Stimulated activated naive CD8-positive, alpha-beta T cell treated with anti-CD3 and anti-CD28 coated beads, Interleukin-15, Interleukin-2, amounts not matched to agents 100 U/mL and 50 U/mL, for 24 hours (primary cell): ENCODE measurements around the gene CORO2B.

Source experiments
- ATAC-seq: fragments of 150-1000 bp; cut with Tn5 transposase; one replicate; pipeline ENCODE4 v1.10.0; 2021
- DNase-seq: peaks from one replicate; pipeline ENCODE4 v3.0.0; 2021

The CORO2B gene

DNA sequence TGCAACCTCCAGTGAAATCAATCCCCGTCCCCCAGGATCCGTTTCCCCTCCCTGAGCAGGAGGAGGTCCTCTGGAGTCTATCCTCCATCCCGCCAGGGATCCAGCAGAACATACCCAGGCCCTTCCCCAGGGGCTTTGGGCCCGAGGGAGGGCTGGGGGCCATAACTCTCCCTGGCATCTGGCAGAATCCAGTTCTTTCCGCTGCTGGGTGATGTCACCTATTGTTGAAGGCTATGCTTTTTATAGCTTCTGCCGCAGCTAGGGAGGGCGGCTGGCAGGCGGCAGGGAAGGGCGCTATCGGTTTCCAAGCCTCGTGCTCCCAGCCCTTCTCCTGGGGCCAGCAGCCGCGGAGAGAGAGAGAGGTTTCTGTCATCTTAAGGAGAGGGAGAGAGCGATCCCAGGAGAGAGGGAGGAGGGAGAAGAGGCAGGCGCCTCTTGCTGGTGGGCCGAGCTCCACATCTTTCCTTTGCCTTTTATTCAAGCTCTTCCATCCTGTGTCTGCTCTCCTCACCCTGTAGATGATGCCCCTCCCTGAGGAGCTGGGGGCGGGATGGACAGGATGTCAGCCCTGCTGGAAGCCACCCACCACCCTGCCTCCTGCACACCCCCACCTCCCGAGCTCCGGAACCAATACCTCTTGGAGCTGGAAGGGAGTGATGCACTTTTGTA lies 121.8 kb downstream of the CORO2B start:
- ATAC-seq: no peak
- no peak for DNase-seq

DNA sequence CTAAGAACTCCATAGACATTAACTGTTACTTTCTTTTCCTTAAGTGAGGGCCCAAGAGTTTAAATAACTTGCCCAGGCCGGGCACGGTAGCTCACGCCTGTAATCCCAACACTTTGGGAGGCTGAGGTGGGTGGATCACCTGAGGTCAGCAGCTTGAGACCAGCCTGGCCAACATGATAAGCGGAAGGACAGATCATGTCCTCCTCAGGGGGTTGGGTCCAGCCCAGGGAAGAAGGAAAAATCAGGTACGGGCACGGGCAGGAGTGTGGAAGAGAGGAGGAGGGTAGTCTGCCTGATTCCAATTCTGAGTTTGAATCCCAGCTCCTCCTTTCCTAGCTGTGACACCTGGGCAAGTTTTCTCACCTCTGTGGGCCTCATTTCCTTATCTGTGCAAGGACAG lies 123.1 kb downstream of the CORO2B start:
- ATAC-seq (no peak), DNase-seq (no peak)

- DNase-seq (no peak), ATAC-seq (no peak)
Observed at GRCh38 chr15:68704496-68705021, 125.8 kb downstream of the CORO2B start.

DNA sequence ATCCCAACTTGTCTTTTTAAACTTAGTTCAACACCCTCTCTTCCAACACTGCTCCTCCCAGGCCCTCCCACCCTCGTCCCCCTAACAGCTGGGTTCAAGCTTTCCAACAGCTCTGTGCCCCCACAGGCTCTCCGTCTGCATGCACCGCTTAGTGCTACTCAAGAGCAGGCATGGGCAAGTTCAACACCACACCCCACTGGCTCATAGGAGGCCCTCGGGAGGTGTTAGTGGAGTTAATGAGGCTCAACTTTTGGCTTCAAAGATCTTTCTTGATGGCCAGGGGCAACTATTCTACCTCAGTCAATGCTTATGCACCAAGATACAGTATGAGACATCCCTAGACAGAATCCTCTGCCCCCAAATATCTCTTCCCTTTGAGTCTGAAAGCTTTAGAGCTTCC lies 127.5 kb downstream of the CORO2B start:
- ATAC-seq: no peak
- no peak for DNase-seq

- ATAC-seq (no peak), DNase-seq (no peak)
Observed at GRCh38 chr15:68706931-68707330, 128.1 kb downstream of the CORO2B start.

DNA sequence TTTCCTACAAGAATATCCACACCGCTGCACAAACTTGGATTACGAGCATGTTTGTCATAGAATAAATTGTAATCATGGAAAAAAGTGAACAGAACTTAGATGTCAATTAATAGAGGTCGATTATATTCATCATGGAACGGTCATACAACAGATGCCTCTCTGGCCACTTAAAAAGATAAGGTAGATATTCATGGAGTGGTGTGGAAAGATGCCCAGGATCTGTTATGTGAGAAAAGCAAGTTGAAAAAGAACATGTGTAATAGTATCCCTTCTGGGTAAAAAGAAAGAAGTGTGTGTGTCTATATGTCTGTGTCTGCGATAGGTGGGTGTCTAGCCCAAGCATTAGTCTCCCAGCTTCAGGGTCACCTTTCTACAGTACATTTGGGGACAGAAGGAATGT lies 128.6 kb downstream of the CORO2B start:
- ATAC-seq (no peak), DNase-seq (no peak)

- DNase-seq: no peak
- no peak for ATAC-seq
Observed at GRCh38 chr15:68709876-68710275, 131.1 kb downstream of the CORO2B start.

GRCh38 chr15:68710536-68710935 lies 131.7 kb downstream of the CORO2B start:
- no peak for DNase-seq
- ATAC-seq: no peak

DNA sequence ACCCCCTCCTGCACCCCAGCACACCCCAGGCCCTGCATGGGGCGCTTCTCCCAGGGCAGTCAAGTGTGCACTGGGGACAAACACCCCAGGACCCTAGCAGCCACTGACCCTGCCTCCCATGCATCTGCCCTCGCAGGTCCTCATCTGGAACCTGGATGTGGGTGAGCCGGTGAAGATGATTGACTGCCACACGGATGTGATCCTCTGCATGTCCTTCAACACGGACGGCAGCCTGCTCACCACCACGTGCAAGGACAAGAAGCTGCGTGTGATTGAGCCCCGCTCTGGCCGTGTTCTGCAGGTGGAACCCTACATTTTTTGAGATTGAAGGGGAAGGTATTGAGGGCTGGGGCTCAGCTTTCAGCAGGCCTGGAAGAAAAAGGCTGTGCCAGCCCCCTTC lies 132.6 kb downstream of the CORO2B start:
- no peak for DNase-seq

DNA sequence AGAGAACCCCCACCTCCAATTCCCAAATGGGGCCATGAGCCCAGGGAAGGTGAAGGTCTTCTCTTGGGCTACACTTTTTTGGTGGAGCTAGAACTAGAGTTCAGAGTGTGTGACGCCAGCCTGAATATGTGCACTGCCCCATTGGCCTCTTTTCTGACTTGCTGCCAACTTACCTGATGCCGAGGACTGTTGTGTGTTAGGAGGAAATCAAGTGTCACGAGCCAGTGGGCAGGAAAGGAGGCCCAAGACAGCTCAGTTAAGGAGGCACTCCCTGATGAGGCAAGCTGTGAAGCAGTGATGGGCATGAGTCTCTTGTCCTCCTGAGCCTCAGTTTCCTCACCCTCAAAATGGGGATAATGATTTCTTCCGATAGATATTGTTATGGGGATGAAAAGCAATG lies 134.1 kb downstream of the CORO2B start:
- no peak for ATAC-seq

More for the DNA sequence above, 132.6 kb downstream of the CORO2B start:
- ATAC-seq: no peak

DNA sequence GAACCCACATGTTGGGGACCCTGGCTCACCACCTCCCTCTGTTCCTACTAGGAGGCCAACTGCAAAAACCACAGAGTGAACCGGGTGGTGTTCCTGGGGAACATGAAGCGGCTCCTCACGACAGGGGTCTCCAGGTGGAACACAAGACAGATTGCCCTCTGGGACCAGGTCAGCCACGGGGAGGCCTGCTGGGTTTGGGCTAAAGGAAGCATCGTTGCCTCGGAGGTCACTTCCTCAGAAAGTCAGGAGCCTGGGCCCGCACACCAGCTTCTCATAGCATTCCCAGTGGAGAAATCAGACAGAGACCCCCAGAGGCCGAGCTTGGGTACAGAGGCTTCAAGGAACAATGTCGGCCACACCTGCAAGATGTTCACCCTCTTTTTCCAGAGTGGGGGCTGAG lies 135.1 kb downstream of the CORO2B start:
- ATAC-seq: no peak
- no peak for DNase-seq

More for the DNA sequence above, 134.1 kb downstream of the CORO2B start:
- DNase-seq: no peak

DNA sequence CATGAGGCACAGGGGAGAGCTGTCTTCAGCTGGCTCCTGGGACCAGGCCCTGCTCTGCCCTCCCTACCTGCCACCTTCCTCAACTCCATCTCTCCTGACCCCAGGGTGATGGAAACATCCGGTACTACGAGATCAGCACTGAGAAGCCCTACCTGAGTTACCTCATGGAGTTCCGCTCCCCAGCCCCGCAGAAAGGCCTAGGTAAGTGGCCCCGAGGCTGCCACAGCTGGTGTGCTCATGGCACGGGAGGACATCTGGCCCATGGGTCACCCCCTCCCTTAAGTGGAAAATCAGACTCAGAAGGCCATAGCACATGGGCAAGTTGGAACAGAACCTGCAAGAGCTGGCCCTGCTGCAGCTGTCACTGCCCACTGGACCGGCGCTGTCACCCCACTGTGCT lies 136.3 kb downstream of the CORO2B start:
- DNase-seq (no peak), ATAC-seq (no peak)

DNA sequence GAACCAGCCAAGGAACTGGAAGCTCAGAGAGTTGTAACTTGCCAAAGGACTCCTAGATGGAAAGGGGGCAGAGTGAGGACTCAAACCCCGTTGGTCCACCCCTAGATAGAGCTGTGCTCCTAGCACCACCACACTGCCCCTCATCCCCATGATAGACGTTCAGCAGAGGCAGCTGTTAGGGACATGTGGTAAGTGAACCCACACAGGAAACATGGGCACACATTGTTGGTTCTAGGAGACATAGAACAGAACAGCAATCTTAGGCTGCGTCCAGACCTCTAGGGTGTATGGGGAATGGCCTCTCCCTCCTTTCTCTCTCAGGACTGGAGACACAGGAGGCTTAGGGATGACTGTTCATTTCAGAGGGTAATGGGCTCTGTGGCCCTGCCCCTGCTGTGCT lies 139.2 kb downstream of the CORO2B start:
- no peak for ATAC-seq
- DNase-seq: no peak

DNA sequence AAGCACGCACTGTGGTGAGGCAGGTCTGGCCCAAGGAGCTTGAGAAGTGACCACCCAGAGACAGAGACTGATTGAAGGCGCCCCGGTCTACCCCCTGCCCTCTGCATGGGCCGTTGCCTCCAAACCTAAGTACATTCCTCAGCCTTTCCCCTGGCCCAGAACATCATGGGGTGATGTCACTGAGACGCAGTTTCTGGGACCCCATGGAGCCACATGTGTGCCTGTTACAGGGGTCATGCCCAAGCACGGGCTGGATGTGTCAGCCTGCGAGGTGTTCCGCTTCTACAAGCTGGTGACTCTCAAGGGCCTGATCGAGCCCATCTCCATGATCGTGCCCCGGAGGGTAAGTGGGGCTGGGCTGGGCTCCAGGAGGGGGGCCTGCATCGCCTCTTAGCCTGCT lies 139.7 kb downstream of the CORO2B start:
- ATAC-seq (no peak), DNase-seq (no peak)

DNA sequence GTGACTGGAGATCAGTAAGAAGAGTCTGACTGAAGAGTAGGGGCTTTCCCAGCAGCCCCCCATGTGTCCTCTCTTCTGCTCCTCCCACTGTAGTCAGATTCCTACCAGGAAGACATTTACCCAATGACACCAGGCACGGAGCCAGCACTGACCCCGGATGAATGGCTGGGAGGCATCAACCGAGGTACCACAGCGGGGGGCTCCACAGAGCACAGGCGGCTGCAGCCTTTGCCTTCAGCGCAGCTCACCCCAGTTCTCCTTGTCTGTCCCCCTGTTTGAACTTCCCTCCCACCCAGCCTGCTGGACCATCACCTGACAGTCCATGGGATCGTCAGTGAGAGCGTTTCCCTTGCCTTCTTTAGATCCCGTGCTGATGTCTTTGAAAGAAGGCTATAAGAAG lies 140.3 kb downstream of the CORO2B start:
- no peak for DNase-seq
- ATAC-seq: no peak

DNA sequence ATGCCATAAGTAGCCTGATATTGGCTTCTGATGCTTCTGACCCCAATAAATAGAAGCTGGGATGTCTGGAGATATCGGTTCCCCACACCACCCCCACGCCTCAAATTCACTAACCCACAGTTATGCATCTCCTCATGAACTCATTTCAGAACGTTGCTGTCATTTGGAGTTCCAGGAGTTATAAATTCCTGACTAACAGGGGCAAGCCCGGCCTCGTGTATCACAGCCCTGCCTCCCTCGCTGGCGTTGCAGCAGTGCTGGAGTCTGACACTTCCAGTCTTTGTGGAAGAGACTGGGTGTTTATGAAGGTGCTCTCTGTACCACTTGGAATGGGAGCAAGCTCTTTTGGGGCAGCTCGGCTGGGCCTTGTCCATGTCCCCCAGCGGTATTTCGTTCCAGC lies 140.9 kb downstream of the CORO2B start:
- no peak for DNase-seq
- ATAC-seq: no peak

- ATAC-seq (no peak), DNase-seq (no peak)
Observed at GRCh38 chr15:68721886-68722285, 143.1 kb downstream of the CORO2B start.

DNA sequence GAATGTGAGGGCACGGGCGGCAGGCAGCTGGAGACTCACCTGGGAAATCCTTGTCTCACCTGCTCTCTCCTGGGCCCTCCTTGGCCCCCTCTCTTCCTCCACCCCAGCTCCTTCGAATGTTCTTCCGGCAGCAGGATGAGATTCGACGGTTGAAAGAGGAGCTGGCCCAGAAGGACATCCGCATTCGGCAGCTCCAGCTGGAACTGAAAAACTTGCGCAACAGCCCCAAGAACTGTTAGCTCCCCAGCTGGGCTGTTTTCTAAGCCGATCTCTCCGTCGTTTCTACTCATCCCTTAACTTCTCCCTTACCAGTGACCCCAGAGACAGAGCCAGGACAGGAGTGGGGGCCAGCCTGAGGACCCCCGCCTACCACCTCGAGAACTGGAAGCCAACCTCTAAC lies 146.9 kb downstream of the CORO2B start:
- DNase-seq (no peak), ATAC-seq (no peak)

DNA sequence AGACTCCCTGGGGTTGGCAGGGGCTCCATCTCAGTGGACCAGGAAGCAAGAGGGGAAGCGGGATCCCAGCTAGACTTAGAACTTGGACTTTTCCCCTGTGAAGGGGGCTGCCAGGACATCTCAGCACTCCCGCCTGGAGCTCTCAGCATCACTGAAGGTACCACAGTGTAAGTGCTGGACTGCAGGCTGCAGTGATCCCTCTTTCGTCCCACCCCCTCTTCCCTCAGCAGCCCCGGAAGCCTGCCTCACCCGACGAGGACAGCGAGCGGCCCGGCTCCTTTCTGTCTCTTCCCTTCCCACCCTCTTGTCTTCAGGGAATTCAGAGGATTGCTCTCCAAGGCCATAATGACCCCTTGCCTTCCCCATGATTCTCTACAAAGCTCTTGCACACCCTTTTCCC lies 147.5 kb downstream of the CORO2B start:
- no peak for DNase-seq
- no peak for ATAC-seq

- DNase-seq (no peak), ATAC-seq (no peak)
Observed at GRCh38 chr15:68729789-68730411, 151.1 kb downstream of the CORO2B start.

DNA sequence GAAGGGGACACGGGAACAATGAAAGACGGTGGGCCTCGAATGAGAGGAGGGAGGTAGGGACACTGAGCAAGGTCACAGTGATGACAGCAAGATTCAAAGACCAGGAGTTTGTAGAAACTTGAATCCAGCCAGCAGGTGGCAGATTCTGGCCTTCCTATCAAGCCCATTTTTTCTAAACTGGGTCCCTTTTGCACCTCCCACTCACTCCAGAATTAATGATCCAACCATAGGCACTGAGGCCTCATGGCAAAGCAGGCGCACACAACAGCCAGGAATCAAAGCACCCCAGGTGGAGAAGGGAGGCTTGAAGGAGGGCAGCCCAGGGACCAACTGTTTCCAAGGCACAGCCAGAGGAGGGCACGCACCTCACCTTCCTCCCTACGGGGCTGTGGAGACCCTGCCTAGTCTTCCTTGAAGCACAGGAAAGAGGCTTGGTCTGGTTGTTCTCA lies 151.7 kb downstream of the CORO2B start:
- no peak for DNase-seq
- no peak for ATAC-seq

GRCh38 chr15:68730976-68731897 lies 152.4 kb downstream of the CORO2B start:
- ATAC-seq: no peak
- DNase-seq: no peak

DNA sequence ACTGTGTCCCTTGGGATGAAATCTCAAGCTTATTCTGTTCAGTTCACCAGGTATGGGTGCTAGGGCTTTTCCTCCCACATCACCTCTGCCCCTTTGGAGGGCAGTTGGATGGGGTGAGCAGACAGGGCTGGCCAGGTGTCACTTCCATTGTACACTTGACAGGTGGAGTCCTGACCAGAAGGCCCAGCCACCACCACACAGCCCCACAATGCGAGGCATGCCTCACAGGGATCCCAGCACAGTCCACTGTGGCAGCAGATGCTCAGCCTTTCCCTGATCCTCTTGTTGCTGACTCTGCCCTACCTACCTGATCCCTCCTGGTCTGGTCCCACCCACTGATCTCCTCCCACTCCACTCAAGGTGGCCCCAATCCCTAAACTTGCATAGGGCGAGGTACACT lies 153.7 kb downstream of the CORO2B start:
- ATAC-seq (no peak), DNase-seq (no peak)
